GM21367 (cell line): ENCODE measurements around the gene HEXB.

ENCODE experiments used
- ATAC-seq: cut with Tn5 transposase; IDR thresholded peaks from one replicate; pipeline ENCODE4 v1.9.1; 2021; ENCODE audit not compliant: unreplicated experiment

Gene HEXB

DNA sequence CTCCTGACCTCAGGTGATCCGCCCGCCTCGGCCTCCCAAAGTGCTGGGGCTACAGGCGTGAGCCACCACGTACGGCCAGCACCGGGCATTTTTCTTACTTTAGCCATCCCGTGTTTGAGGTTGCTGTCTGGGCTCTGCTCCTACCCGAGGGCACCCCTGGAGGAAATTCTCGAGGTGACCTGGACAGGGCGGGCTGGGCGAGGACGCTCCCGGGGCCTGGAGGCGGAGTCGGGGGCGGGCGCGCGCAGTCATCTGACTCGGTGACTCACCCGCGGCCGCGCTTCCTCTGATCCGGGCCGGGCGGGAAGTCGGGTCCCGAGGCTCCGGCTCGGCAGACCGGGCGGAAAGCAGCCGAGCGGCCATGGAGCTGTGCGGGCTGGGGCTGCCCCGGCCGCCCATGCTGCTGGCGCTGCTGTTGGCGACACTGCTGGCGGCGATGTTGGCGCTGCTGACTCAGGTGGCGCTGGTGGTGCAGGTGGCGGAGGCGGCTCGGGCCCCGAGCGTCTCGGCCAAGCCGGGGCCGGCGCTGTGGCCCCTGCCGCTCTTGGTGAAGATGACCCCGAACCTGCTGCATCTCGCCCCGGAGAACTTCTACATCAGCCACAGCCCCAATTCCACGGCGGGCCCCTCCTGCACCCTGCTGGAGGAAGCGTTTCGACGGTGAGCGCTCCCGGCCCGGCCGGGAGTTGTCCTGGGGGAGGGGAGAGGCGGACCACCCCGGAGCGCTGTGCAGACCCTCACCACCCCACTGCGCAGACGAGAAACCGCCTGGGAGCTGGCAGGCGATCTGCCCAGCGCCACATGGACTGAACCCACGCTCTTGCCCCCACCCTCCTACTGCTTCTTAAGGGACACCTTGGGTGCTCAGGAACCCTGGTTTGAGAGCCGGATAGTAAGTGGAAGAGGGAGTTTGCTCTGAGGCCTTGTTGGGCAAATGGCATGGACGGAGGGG lies at the start of gene HEXB:
Gene HEXB, plus strand, starts transcription at position 334 of the 952 bp plus-strand sequence. Its CDS starts 28 bp downstream, at position 362.
- ATAC-seq: peak; percentile 76

DNA sequence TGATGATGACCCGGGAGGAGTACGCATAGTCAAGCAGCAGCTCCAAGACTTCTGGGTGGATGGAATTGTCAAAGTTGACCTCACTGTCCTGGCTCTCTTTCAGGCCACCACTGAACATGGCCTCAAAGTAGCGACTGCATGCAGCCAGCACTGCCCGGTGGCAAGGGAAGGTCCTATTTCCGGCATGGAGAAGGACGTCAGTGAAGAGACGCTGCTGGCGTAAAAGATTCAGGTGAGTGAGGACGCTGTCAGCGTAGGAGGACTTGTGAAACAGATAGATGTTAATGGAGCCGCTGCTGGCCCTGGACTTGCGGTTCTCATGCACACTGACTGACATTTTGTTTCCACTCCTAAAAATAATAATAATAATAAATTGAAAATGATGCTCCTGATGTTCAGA lies 48.9 kb upstream of the HEXB start:
- no peak for ATAC-seq

DNA sequence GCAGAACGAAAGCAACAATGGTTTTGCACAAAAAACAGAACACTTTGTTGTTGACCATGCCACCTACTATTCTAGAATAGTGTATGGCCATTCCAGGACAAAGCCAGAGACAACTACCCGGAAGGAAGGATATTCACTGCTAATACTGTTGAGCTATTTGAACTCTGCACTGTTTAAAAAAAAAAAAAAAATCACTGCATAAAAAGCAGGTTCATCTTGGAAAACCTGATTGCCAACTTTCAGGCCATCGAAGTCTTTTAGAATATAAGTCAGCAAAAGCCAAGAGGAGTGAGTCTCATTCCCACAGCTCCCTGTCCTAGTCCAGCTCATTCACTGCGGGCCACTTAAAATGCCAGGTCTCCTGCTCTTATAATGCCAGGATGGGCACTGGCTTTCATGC lies 48.5 kb upstream of the HEXB start:
- ATAC-seq: no peak

DNA sequence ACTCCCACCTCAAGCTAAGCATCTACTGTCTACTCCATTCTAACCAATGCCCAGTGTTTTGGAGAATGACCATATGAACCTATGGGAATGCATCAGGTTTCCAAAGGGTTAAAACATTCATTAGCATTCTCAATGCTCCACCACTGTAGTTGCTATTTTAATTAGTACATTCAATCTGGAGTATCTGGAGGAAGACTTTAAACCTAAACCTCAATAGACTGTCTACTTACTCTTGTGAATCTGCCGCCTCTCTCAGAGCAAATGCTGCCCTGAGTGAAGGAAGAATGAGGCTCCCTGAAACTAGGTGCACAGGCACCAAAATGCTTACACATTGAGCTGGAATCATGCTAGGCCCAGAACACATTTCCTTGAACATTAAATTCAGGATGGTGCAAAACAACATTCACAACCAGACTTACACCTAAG lies 46.5 kb upstream of the HEXB start:
- ATAC-seq: no peak

DNA sequence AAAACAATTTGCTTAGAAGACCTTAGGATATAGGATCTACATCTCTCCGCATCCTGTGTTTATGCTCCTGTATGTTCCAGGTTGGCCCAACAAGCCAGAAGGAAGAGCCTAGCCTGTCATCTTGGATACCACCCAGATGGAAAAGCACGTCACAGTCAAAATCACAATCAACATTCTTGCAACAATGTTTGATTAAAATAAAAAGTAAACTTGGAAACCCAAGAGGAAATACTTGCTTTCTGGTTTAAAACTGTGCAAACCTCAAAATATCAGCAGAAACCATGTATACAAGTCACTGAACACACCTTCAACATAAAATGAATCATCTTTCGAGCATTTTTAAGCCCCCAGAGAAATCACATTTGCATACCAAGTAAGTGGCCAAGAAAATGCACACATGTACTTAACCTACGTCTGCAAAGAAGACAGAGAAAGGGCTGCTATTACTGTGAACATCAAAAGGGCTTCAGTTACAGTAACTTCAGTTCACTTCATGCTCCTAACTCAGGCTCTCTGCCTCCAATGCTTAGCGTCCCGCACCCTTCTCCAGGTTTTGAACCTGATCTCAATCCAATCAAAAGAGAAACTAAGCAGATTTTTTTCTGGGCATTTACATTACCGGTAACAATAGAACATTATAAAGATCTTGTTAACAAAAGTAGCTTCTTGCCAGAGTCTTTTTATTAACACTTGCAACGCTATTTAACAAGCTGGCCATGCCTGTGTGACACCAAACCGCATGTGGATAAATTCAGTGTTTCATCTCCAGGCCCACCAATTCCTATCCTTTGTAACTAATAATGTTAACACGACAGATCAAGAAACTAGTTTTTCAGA lies 45.8 kb upstream of the HEXB start:
- peak; percentile 25 for ATAC-seq

DNA sequence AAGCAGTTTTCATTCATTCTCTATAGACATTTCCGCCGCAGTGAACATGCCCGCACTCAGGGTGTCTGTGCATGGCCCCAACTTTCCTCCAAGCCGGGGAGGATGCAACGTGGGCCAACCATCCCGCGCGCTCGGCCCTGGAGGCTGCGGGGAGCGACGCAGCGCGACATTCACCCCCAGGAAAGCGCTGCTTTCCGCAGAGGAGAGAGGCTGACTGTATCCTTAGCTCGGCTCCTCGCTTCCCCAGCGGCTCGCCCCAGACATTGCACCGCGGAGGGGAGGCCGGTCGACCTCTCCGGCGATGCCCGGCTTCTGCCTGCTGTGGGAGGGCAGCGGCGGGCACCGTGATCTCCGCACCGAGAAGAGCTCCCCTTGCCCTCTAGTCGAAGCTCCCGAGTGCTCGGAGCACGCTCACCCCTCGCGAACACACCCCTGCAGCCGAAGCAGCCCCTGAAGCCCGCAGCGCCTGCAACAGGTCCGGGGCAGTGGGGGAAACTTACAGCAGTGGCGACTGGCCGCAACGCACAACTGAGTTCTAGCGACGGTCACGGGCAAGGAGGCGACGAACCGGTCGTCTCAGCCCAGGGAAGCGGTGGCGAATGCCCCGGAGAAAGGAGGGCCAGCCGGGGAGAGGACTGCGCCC lies 45.1 kb upstream of the HEXB start:
- peak; percentile 11 for ATAC-seq

DNA sequence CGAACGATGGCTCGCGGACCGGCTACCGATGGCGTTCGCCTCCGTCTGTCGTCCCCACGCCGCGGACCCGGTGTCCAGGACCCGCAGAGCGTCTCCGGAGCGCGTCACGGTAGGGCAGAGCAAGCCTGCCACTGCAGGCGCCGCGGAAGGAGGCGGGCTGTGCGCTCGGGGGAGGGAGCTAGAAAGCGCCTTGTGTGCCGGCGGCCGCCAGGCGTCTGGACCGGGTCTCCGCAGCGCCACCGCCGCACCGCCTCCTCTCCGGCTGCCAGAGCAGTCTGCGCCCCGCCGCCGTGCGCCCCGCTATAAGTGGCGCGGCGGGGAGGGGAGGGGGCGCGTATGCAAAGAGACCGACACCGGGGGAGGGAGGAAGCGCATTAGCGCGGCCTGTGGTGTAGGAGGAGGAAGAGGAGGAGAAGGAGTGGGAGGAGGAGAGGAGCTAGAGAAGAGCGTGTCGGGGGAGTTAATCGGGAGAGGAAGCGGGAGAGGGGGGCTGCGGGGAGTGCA lies 44.5 kb upstream of the HEXB start, which contains the start of gene ENC1:
Gene ENC1, minus strand, starts transcription at position 279 of the 504 bp plus-strand sequence. CDS start 4,243 bp downstream, outside the sequence.
- peak; percentile 65 for ATAC-seq

DNA sequence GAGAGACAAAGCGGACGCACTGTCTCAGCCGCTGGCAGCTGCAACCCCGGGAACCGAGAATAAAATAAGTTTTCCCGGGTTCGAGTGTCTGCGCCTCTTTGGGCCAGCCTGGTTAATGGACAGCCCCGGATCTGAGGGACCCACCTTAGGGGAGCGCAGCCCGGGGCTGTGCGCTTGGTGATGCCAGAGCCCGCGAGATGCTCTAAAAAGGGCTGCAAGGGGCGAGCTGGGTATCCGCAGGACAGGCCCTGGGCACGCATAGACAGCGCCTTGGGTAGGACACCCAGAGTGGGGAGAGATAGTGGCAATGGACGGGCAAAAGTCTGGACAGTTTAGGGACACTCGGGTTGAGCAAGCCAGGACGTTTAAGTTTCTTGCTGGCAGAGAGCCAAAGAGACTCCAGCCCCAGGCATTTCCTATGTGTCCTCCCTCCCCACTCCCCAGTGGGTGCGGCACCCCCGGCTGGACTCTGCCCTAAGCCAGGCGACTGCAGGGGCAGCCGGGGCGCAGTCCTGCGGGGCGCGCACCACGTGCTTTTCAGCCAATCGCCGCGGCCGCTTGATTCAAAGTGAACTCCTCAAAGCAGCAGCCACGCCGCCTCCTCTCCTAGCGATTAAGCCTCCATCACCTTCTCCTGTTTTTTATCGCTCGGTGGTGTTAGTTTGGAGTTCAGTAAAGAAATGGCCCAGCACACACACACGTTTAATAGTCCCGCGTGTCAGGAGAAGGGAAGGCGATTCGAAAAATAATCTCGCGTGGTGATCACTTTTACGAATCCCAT lies 43.9 kb upstream of the HEXB start:
- ATAC-seq: peak; percentile 18

DNA sequence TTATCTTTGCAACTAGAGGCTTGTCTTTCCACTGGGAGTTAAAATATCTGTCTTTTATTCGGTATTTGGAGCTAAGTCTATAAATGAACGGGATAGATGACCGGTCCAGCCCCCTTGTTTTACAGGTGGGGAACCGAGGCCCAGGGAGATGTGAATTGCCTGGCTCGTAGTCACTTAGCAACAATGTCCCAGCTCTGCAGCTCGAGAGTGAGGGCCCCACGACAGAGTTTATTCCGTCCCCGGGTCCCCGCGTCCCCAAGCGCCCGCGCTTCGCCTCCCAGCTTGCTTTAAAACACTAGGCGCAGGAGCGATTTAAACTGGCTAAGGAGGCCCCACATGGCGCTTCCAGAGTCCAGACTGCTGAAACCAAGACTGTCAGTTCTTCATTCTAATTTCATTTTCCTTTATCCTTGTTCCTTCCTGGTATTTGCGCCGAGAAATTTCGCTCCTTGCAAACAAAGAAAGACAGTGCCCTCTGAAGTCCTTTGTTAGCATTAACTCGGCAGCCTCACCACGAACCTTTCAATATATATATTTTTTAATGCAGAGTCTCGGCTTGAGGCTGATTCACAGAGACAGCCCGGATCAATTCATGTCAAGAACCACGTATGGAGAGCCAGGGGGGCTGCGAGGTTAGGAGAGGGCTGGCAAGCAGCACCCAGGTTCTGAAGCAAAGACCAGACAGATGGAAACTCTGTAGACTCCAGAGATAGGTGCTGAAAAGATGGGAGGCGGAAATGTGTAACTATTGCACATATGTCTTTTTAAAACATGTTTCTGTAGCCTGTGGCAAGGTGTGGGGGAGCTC lies 43.1 kb upstream of the HEXB start:
- no peak for ATAC-seq

DNA sequence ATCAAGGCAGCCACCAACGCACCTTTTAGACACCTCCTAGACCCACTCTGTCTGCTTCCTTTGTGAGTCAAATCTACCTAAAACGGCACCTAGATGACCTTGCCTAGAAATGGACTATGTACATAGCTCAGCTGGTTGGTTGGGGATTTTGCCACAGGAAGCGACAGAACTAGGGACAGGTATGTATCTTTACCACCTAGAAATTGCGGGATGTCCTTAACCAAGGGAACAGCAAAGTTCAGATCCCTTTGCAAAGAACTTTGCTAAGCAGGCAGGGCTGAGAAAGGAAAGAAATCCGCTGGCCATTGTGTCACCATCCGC lies 42.5 kb upstream of the HEXB start:
- no peak for ATAC-seq

DNA sequence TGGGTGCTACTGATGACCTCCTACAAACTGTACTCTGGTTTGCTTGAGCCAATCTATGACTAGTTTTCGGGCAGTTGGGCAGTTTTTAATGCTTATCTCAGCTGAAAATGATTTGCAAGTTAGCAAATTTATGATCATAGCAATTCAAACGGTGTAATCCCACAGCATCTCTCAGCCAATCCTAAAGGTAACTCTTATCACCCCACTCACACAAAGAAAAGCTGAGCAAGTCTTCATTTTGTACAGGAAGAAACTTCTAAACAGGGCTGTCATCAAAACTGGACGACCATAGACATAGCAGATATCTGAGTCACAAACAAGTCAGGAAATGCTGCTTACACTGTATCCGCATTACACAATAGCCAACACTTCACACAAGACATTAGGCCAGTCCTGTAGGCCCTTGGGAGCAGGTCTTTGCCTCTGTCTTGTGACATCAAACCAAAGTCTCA lies 41.9 kb upstream of the HEXB start:
- ATAC-seq: no peak

DNA sequence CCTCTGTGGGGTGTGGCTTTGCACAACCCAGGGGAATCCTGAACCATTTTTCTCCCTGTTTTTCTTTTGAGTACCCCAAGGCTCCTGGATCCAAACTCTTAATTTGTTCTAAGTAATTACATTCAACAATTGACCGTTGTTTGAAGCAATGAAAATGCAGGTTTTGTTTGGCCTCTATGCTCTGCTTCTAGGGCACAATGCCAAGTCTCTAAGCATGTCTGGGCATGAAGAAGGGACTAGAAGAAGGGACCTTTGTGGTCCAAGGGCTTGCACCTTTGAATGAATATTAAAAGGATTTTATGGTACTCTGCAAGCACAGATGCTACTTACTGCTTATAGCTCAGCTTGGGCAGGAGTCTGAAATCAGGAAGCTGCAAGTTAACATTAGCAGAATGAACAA lies 37.9 kb upstream of the HEXB start:
- no peak for ATAC-seq

DNA sequence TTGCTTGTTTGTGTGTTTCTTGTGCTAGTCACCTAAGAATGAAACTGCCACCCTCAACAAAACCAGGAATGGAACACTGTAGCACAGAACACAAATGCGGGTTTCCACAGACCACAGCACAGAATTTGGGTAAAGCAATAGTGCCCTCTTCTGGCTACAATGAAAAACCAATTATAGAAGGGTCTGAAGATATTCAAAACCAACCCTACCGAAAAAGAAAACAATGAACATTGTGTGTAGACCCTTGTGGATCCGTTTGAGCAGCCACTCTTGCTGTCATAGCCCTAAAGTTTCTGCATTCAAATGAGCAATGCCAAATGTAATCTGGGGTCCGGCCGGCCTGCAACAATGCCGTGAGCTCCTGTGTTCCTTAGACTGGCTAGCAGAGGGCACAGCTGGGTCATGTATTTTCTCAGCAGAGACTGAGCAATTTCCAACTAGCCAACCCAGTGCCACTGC lies 36.2 kb upstream of the HEXB start:
- peak; percentile 62 for ATAC-seq

DNA sequence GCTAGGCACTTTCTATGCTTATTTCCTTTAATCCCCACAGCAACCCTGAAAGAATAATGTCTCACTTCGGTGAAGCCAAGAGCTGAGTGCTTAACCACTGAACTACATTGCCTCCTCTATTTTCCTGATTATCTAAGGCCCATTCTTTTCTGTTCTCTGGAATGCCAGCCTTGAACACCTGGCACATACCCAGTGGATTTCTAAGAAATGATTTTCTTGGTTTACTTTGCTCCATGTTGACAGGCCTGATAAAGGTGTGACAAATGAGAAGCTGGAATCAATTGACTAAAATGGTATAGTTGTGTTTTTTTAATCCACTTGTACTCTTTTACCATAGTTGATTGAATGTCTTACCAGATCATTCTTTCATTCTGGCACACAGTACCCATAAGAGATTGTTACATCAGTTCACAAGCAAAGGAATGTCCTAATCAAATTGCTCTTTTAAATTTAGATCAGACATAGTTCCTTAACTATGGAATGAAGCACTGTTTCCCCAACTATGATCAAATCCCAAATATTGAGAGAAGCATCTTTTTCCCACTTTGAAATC lies 35.5 kb upstream of the HEXB start:
- ATAC-seq: no peak

DNA sequence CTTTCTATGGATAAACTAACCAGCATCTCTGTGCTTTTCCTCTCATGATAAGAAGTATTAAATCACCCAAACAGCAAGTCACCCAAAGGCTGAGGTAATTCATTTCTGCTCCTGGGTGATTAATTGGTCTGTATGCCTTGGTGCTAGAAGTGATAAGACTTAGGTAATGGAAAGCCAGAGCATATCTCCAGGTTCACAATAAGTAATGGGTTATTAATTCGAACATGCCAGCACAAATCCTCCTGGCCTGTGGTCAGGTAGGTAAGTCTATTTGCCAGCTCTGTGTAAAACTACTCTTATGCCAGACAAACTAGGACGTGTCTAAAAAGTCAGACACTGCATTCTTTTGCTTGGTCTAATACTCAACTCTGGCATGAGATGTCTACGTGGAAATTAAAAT lies 33.3 kb upstream of the HEXB start:
- no peak for ATAC-seq

DNA sequence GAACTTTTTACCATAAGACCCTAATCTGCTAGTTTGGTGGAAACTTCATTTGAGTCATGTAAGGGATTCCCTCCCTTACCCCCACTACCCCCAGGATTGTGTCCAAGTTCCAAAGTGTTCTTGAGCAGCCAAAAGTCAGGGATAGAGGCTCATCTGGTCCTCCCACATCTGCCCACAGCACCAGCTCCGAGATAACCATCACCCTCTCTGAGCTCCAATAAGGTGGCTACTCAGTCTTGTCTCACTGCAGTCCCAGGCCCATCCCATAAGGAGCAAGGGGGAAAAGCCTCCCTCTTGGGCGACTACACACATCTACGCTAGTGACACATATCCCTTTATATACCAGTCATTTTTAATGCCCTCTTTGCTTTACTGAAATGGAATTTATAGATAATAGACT lies 32.5 kb upstream of the HEXB start:
- no peak for ATAC-seq

DNA sequence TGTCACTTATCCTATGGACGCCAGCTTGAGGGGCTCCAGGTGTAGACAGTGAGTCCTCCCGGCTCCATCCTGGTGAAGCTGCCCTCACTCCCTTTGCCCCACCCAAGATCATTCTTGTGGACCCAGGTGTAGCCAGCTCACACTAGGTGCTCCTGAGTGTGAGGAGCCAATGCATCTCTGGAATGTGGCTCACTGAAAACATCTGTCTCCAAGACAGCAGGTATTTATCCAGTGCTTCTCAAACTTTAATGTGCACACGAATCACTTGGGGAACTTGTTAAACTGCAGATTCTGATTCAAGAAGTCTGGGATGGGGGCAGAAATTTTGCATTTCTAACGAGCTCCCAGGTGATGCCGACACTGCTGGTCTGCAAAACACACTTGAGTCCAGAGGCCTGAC lies 31.0 kb upstream of the HEXB start:
- ATAC-seq: no peak

DNA sequence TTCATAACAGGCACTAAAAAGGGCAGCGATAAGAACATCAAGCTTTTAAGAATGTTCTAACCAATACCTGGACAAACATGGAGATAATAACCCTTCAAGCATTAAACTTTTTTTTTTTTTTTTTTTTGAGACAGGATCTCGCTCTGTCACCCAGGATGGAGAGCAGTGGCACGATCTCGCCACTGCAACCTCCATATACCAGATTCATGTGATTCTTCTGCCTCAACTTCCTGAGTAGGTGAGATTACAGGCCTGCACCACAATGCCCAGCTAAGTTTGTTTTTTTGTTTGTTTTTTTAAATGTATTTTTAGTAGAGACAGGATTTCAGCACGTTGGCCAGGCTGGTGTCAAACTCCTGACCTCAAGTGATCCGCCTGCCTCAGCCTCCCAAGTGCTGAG lies 29.8 kb upstream of the HEXB start:
- ATAC-seq: no peak

DNA sequence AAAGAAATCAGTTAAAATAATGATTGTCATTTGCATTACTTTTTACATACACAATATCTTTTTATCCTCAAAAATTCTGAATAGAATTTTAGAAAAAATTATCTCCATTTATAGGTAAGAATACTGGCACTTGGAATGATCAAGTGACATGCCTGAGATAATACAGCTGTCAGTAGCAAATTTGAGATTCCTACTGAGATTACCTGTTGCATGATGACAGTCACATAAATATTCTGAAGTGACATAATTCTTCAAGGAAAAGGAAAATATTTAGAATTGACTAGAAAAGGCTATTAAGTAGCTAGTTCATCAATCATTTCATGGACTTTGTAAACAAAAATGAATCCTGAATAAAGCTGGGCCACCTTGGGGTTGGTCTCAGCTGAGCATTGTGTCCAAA lies 29.3 kb upstream of the HEXB start:
- ATAC-seq: no peak
